ENCODE measurements around the gene SPACDR.

SPACDR gene

GRCh38 chr7:100407285-100408180 lies 56.5 kb downstream of the SPACDR start:
- DNase-seq, result peak; percentile 28

GRCh38 chr7:100406767-100407166 lies 57.3 kb downstream of the SPACDR start:
- no peak for DNase-seq

All from activated T-cell treated with anti-CD3 and anti-CD28 coated beads, Interleukin-2, amount 50 U/mL, for 1 hour (primary cell).